Mesendoderm (in vitro differentiated cells): ENCODE data around the gene FYN. TPM values are rescaled to one million over a fixed set of nuclear protein-coding genes. Genes with fewer than 3 reads are reported as not detected.

ENCODE experiments used
- DNase-seq: peaks from one replicate; pipeline ENCODE4 v3.0.0; 2013
- H2AK5ac ChIP-seq: 2 replicates; pipeline ENCODE4 v1.6.1; 2013; ENCODE audit warnings: low read length, inconsistent platforms
- H2BK120ac ChIP-seq: 2 replicates; pipeline ENCODE4 v1.6.1; 2013; ENCODE audit warnings: low read depth, mild to moderate bottlenecking, low read length, moderate library complexity, mixed read lengths
- H2BK15ac ChIP-seq: replicated peaks from 2 replicates; pipeline ENCODE4 v1.6.1; 2013; ENCODE audit warnings: low read depth, mild to moderate bottlenecking, moderate library complexity
- H2BK5ac ChIP-seq: 2 replicates; pipeline ENCODE4 v1.6.1; 2013; ENCODE audit warnings: low read length, inconsistent platforms
- H3K18ac ChIP-seq: 2 replicates; pipeline ENCODE4 v1.6.1; 2013; ENCODE audit warnings: mild to moderate bottlenecking, low read length, mixed read lengths
- H3K23ac ChIP-seq: one replicate; pipeline ENCODE4 v1.6.1; 2013; ENCODE audit warnings: low read length
- H3K27ac ChIP-seq: 2 replicates; pipeline ENCODE4 v1.5.1; 2013; ENCODE audit warnings: low read depth, mild to moderate bottlenecking, inconsistent platforms, low read length, moderate library complexity
- H3K27me3 ChIP-seq: 2 replicates; pipeline ENCODE4 v1.6.1; 2013; ENCODE audit warnings: low read length, control low read depth, mild to moderate bottlenecking, inconsistent platforms; ENCODE audit not compliant: insufficient read depth, poor library complexity
- H3K36me3 ChIP-seq: 2 replicates; pipeline ENCODE4 v1.6.1; 2013; ENCODE audit warnings: low read length, inconsistent platforms; ENCODE audit not compliant: control insufficient read depth, insufficient read depth
- H3K4ac ChIP-seq: one replicate; pipeline ENCODE4 v1.6.1; 2013; ENCODE audit warnings: low read depth, mild to moderate bottlenecking, low read length, moderate library complexity
- H3K4me1 ChIP-seq: 2 replicates; pipeline ENCODE4 v1.6.1; 2013; ENCODE audit warnings: low read depth, low read length, inconsistent platforms; ENCODE audit not compliant: control insufficient read depth
- H3K4me2 ChIP-seq: 2 replicates; pipeline ENCODE4 v1.6.1; 2013; ENCODE audit warnings: low read length
- H3K4me3 ChIP-seq: 2 replicates; pipeline ENCODE4 v1.5.1; 2013; ENCODE audit warnings: mild to moderate bottlenecking, low read length
- H3K56ac ChIP-seq: one replicate; pipeline ENCODE4 v1.6.1; 2013; ENCODE audit warnings: low read length
- H3K79me1 ChIP-seq: 2 replicates; pipeline ENCODE4 v1.6.1; 2013; ENCODE audit warnings: low read length, inconsistent platforms
- H3K79me2 ChIP-seq: 2 replicates; pipeline ENCODE4 v1.6.1; 2013; ENCODE audit warnings: mild to moderate bottlenecking, low read length; ENCODE audit not compliant: control insufficient read depth, insufficient read depth
- H3K9ac ChIP-seq: 2 replicates; pipeline ENCODE4 v1.6.1; 2013; ENCODE audit warnings: low read length, inconsistent platforms
- H4K5ac ChIP-seq: one replicate; pipeline ENCODE4 v1.6.1; 2013; ENCODE audit warnings: low read length
- H4K8ac ChIP-seq: one replicate; pipeline ENCODE4 v1.6.1; 2013; ENCODE audit warnings: low read depth, mild to moderate bottlenecking, control low read depth, low read length, moderate library complexity
- WGBS: extraction: QIAGEN DNeasy Blood & Tissue Kit; methylation state at CpG from one replicate; pipeline ENCODE4 v1.1.7; 2013; ENCODE audit warnings: low lambda C conversion rate, missing lambda C conversion rate; ENCODE audit not compliant: insufficient coverage; ENCODE audit errors: extremely low coverage; 5-methylcytosine and 5-hydroxymethylcytosine counted together
- polyA plus RNA-seq, 2 experiments: library from polyadenylated mRNA; stranded (reverse); fragments of 200-250 nt; gene quantifications; one replicate each; pipeline ENCODE4 v1.2.3, GENCODE V29; 2013

Gene FYN
- 58.5 TPM for polyA plus RNA-seq (2013, experiment 1 of 2)
- 59.6 TPM for polyA plus RNA-seq (2013, experiment 2 of 2)

DNA sequence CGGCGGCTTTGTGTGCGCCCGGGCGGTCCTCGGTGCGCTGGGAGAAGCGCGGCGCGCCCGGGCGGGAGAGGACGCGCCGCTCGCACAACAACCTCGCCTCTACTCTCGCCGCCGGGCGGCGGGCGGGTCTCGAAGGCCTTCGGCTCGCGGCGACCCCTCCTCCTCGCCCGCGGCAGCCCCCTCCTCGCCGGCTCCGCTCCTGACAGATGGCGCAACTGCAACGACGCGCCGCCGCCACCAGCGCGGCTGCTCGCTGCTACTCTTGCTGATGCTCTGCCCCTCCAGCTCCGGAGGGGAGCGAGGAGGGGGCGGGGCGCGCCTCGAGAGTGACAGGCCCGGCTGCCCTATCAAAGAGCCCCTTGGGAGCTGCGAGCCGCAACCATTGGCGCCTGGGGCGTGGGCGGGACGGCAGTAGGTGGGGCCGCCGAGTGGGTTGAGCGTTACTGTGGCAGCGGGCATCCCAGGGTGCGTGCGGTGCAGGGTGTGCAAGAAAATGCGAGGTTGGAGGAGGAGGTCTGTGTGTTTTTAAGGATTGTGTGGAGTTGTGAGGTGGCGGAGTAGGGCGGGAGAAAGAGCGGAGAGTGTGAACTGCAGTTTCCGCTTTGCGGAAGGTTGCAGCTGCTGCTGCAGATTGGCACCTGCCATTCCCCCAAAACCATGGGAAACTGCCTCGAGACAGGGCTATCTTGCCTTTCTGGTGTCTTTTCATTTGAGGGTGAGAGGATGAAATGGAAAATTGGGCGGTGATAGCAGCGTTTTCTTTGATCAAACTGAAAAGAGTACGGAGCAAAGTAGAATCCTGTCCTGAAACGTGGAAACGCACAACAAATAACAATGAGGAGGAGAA lies at the start of gene FYN:
Gene FYN, minus strand, starts transcription at position 275 of the 847 bp plus-strand sequence. CDS start 153,401 bp downstream, outside the sequence.
- H2BK5ac ChIP-seq, result no peak within 1 kb of the TSS
- peak within 1 kb of the TSS; percentile 72 for H3K9ac ChIP-seq
- H2AK5ac ChIP-seq, result no peak within 1 kb of the TSS
- no peak within 1 kb of the TSS for H3K4ac ChIP-seq
- H3K79me1 ChIP-seq, result peaks cover 6% of the 10 kb centered on the region
- peak within 1 kb of the TSS; percentile 64 for H3K4me3 ChIP-seq
- H4K5ac ChIP-seq, result no peak within 1 kb of the TSS
- H3K18ac ChIP-seq, result peak within 1 kb of the TSS; percentile 99
- H3K23ac ChIP-seq, result no peak within 1 kb of the TSS
- no peaks in the 10 kb centered on the region for H3K27me3 ChIP-seq
- peaks cover 8% of the 10 kb centered on the region for H3K4me1 ChIP-seq
- H3K56ac ChIP-seq, result peak within 1 kb of the TSS; percentile 85
- no CpG with 5 or more reads among the region's 75 CpGs for WGBS
- H4K8ac ChIP-seq, result no peak within 1 kb of the TSS
- DNase-seq, result peak; percentile 99
- H3K4me2 ChIP-seq, result peak within 1 kb of the TSS; percentile 86
- H3K27ac ChIP-seq, result peak within 1 kb of the TSS; percentile 87
- peaks cover 10% of the 10 kb centered on the region for H3K79me2 ChIP-seq
- H2BK15ac ChIP-seq, result peak within 1 kb of the TSS; percentile 28
- peak within 1 kb of the TSS; percentile 77 for H2BK120ac ChIP-seq
- no peaks in the 10 kb centered on the region for H3K36me3 ChIP-seq

GRCh38 chr6:111922454-111923297 lies 49.4 kb upstream of the FYN start:
- H3K36me3 ChIP-seq, result no peaks in the 10 kb centered on the region
- no peak overlapping the region for H3K4me3 ChIP-seq
- no peaks in the 10 kb centered on the region for H3K79me1 ChIP-seq

GRCh38 chr6:111921103-111921502 lies 47.9 kb upstream of the FYN start:
- no peak overlapping the region for H2BK5ac ChIP-seq

More at GRCh38 chr6:111922454-111923297, 49.4 kb upstream of the FYN start:
- H3K4ac ChIP-seq, result no peak overlapping the region
- H3K79me2 ChIP-seq, result no peaks in the 10 kb centered on the region
- H3K9ac ChIP-seq, result no peak overlapping the region
- H3K27me3 ChIP-seq, result no peaks in the 10 kb centered on the region
- no peak overlapping the region for H3K4me2 ChIP-seq
- peak; percentile 27 for DNase-seq
- no peak overlapping the region for H3K27ac ChIP-seq
- no peak overlapping the region for H2BK15ac ChIP-seq
- no peak overlapping the region for H2BK120ac ChIP-seq
- H3K56ac ChIP-seq, result no peak overlapping the region
- no peak overlapping the region for H3K18ac ChIP-seq
- H3K4me1 ChIP-seq, result peaks cover 2% of the 10 kb centered on the region
- H2AK5ac ChIP-seq, result no peak overlapping the region
- no peak overlapping the region for H3K23ac ChIP-seq
- no peak overlapping the region for H2BK5ac ChIP-seq
- H4K5ac ChIP-seq, result no peak overlapping the region
- no peak overlapping the region for H4K8ac ChIP-seq

GRCh38 chr6:111920578-111920977 lies 47.3 kb upstream of the FYN start:
- peak overlapping the region; percentile 8 for H3K18ac ChIP-seq
- no peak overlapping the region for H2BK5ac ChIP-seq
- no peak overlapping the region for H3K23ac ChIP-seq
- H2BK120ac ChIP-seq, result no peak overlapping the region
- H2AK5ac ChIP-seq, result no peak overlapping the region
- no peak overlapping the region for H3K56ac ChIP-seq
- H3K79me1 ChIP-seq, result no peaks in the 10 kb centered on the region
- no peaks in the 10 kb centered on the region for H3K36me3 ChIP-seq
- H3K4me2 ChIP-seq, result no peak overlapping the region
- no peaks in the 10 kb centered on the region for H3K79me2 ChIP-seq
- H3K4ac ChIP-seq, result no peak overlapping the region
- H3K27me3 ChIP-seq, result no peaks in the 10 kb centered on the region
- H4K5ac ChIP-seq, result no peak overlapping the region
- H4K8ac ChIP-seq, result no peak overlapping the region
- no CpG with 5 or more reads among the region's 7 CpGs for WGBS
- no peak overlapping the region for H3K4me3 ChIP-seq
- no peak overlapping the region for H3K9ac ChIP-seq
- H2BK15ac ChIP-seq, result no peak overlapping the region
- no peak for DNase-seq
- no peak overlapping the region for H3K27ac ChIP-seq
- peaks cover 2% of the 10 kb centered on the region for H3K4me1 ChIP-seq

More at GRCh38 chr6:111921103-111921502, 47.9 kb upstream of the FYN start:
- no peak overlapping the region for H3K23ac ChIP-seq
- H2AK5ac ChIP-seq, result no peak overlapping the region
- WGBS, result no CpG with 5 or more reads among the region's 1 CpG
- H2BK15ac ChIP-seq, result no peak overlapping the region
- peak; percentile 39 for DNase-seq
- H3K27ac ChIP-seq, result no peak overlapping the region
- H3K18ac ChIP-seq, result peak overlapping the region; percentile 63
- H3K79me1 ChIP-seq, result no peaks in the 10 kb centered on the region
- H4K5ac ChIP-seq, result no peak overlapping the region
- no peak overlapping the region for H3K9ac ChIP-seq
- H2BK120ac ChIP-seq, result no peak overlapping the region
- no peaks in the 10 kb centered on the region for H3K79me2 ChIP-seq
- no peak overlapping the region for H3K4me2 ChIP-seq
- H3K4me1 ChIP-seq, result peaks cover 2% of the 10 kb centered on the region
- H3K36me3 ChIP-seq, result no peaks in the 10 kb centered on the region
- no peak overlapping the region for H3K56ac ChIP-seq
- H3K4me3 ChIP-seq, result no peak overlapping the region
- no peaks in the 10 kb centered on the region for H3K27me3 ChIP-seq
- H4K8ac ChIP-seq, result no peak overlapping the region
- H3K4ac ChIP-seq, result no peak overlapping the region

GRCh38 chr6:111918825-111919224 lies 45.6 kb upstream of the FYN start:
- H2BK120ac ChIP-seq, result no peak overlapping the region
- no peak overlapping the region for H4K8ac ChIP-seq
- no peak overlapping the region for H3K27ac ChIP-seq
- H2AK5ac ChIP-seq, result no peak overlapping the region
- H3K79me1 ChIP-seq, result no peaks in the 10 kb centered on the region
- H3K4me1 ChIP-seq, result peaks cover 2% of the 10 kb centered on the region
- H3K23ac ChIP-seq, result no peak overlapping the region
- H3K79me2 ChIP-seq, result no peaks in the 10 kb centered on the region
- no peak overlapping the region for H3K9ac ChIP-seq
- H2BK5ac ChIP-seq, result no peak overlapping the region
- H2BK15ac ChIP-seq, result no peak overlapping the region
- no peak overlapping the region for H3K4ac ChIP-seq
- H3K27me3 ChIP-seq, result no peaks in the 10 kb centered on the region
- H3K4me3 ChIP-seq, result no peak overlapping the region
- no peak overlapping the region for H3K4me2 ChIP-seq
- no peak overlapping the region for H3K18ac ChIP-seq
- WGBS, result no CpG with 5 or more reads among the region's 5 CpGs
- no peak overlapping the region for H4K5ac ChIP-seq
- H3K56ac ChIP-seq, result no peak overlapping the region
- no peak for DNase-seq
- no peaks in the 10 kb centered on the region for H3K36me3 ChIP-seq
